Measurements from ENCODE around the gene ACOXL. TPM values are rescaled to one million over a fixed set of nuclear protein-coding genes. Genes with fewer than 3 reads are reported as not detected.
"Not testable (repeated sequence)": the region's sequence is repeated elsewhere in the genome, so short reads cannot be mapped to it uniquely, and the experiment has no call there.

Gene ACOXL
- total and polyA plus RNA-seq, 8 donors, result 4.7 to 30.3 (median 8.3) TPM

GRCh38 chr2:111072220-111072871 is 340.0 kb downstream of the ACOXL start:
- intact Hi-C loops (cut with DNase I), result no loop called here
- Histone ChIP-seq H3K27ac (peak overlapping the region; percentile 37 to 38), H3K4me1 (peaks cover 3 to 5% of the 10 kb centered on the region in 2 donors), H3K27me3 (no peaks in the 10 kb centered on the region), H3K36me3 (no peaks in the 10 kb centered on the region), H3K9me3 (peaks cover 0 to 17% of the 10 kb centered on the region in 2 donors), H3K4me3 (no peak overlapping the region)
- ATAC-seq, result peak; percentile 82
- peak in 1 of 4 donors; percentile 19 for DNase-seq
- TF ChIP-seq, protein P1, sequence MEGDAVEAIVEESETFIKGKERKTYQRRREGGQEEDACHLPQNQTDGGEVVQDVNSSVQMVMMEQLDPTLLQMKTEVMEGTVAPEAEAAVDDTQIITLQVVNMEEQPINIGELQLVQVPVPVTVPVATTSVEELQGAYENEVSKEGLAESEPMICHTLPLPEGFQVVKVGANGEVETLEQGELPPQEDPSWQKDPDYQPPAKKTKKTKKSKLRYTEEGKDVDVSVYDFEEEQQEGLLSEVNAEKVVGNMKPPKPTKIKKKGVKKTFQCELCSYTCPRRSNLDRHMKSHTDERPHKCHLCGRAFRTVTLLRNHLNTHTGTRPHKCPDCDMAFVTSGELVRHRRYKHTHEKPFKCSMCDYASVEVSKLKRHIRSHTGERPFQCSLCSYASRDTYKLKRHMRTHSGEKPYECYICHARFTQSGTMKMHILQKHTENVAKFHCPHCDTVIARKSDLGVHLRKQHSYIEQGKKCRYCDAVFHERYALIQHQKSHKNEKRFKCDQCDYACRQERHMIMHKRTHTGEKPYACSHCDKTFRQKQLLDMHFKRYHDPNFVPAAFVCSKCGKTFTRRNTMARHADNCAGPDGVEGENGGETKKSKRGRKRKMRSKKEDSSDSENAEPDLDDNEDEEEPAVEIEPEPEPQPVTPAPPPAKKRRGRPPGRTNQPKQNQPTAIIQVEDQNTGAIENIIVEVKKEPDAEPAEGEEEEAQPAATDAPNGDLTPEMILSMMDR (IDR thresholded peaks at IDR 0.05), result no peak

GRCh38 chr2:111082659-111083058 is 350.3 kb downstream of the ACOXL start:
- intact Hi-C loops (cut with DNase I), result not testable (repeated sequence)

GRCh38 chr2:111091811-111092211 is 359.4 kb downstream of the ACOXL start:
- no peak overlapping the region for H3K27ac ChIP-seq
- TF ChIP-seq, protein P1 (IDR thresholded peaks at IDR 0.05), result no peak
- ATAC-seq (no peak), DNase-seq (no peak)
- no peaks in the 10 kb centered on the region for H3K4me1 ChIP-seq
- H3K9me3 ChIP-seq, result no peaks in the 10 kb centered on the region
- H3K36me3 ChIP-seq, result no peaks in the 10 kb centered on the region
- no peaks in the 10 kb centered on the region for H3K27me3 ChIP-seq
- H3K4me3 ChIP-seq, result no peak overlapping the region
- intact Hi-C loops (cut with DNase I), result no loop called here

More at GRCh38 chr2:111082659-111083058, 350.3 kb downstream of the ACOXL start:
- not testable (repeated sequence) for H3K9me3 ChIP-seq, H3K27ac ChIP-seq, DNase-seq, H3K4me1 ChIP-seq, H3K27me3 ChIP-seq, H3K36me3 ChIP-seq, H3K4me3 ChIP-seq, ATAC-seq

DNA sequence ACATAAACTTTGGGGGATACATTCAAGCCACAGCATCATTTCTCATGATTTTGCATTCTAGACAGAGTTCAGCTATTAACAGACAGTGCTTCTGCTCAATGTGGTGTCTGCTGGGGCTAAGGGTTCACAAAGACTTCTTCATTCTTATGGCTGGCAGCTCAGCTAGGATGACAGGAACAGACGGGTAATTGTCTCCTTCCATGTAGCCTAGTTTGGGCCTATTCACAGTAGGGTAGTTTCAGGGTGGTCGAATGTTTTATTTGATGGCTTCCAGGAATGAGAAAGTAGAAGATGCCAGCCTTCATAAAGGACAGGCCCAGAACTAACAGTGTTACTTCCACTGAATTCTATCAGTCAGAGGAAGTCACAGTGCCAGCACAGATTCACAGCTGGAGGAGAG is 362.3 kb downstream of the ACOXL start:
- DNase-seq (no peak), ATAC-seq (no peak)
- intact Hi-C loops (cut with DNase I), result no loop called here
- no peaks in the 10 kb centered on the region for H3K4me1 ChIP-seq
- no peaks in the 10 kb centered on the region for H3K36me3 ChIP-seq
- TF ChIP-seq, protein P1 (IDR thresholded peaks at IDR 0.05), result no peak
- no peak overlapping the region for H3K4me3 ChIP-seq
- no peaks in the 10 kb centered on the region for H3K9me3 ChIP-seq
- no peak overlapping the region for H3K27ac ChIP-seq
- H3K27me3 ChIP-seq, result no peaks in the 10 kb centered on the region

DNA sequence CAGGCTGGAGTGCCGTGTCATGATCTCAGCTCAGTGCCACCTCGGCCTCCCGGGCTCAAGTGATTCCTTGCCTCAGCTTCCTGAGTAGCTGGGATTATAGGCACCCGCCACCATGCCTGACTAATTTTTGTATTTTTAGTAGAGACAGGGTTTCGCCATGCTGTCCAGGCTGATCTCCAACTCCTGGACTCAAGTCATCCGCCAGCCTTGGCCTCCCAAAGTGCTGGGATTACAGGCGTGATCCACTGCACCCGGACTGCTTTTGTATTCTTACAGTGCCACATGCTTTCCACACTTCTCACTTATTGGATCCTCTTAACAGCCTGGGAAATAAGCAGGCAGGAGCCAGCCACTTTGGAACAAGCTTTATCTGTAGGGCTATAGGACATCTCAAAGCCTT is 363.1 kb downstream of the ACOXL start:
- no peak for ATAC-seq
- Histone ChIP-seq H3K4me3 (no peak overlapping the region), H3K36me3 (no peaks in the 10 kb centered on the region), H3K27me3 (no peaks in the 10 kb centered on the region), H3K9me3 (no peaks in the 10 kb centered on the region), H3K27ac (no peak overlapping the region), H3K4me1 (no peaks in the 10 kb centered on the region)
- intact Hi-C loops (cut with DNase I), result no loop called here
- TF ChIP-seq, protein P1 (IDR thresholded peaks at IDR 0.05), result no peak
- DNase-seq, result no peak

DNA sequence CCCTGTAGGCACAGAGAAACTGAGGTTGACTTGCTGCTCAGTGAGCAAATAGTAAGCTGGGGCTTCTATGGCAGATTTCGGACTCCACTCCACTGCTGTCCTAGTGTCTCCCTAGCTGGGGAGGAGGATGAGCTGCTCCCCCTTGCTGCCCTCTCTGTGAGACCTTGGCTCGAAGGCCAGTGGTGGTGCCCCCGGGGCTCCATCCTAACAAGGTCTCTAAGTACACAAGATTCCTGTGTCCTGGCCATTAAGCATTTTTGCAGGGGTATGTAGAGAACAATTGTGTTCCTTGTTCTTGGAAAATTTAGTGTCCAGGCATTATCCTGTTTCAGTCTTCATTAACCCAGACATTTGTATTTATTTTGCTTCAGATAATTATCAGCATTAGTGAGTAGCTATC is 367.0 kb downstream of the ACOXL start:
- H3K36me3 ChIP-seq, result no peaks in the 10 kb centered on the region
- H3K4me3 ChIP-seq, result no peak overlapping the region
- no peak overlapping the region for H3K27ac ChIP-seq
- TF ChIP-seq, protein P1 (IDR thresholded peaks at IDR 0.05), result no peak
- ATAC-seq, result no peak
- no peaks in the 10 kb centered on the region for H3K27me3 ChIP-seq
- intact Hi-C loops (cut with DNase I), result no loop called here
- no peaks in the 10 kb centered on the region for H3K4me1 ChIP-seq
- no peak for DNase-seq
- H3K9me3 ChIP-seq, result no peaks in the 10 kb centered on the region

Data from left lung (tissue), 10 donors.